HEK293 (cell line): ENCODE data around the gene NCOA7.

Source experiments
- CTCF ChIA-PET: fragments of 350-600 bp; formaldehyde crosslinking; extraction: SDS; loops from one replicate; lab custom pipeline; 2021; ENCODE audit warnings: antibody characterized with exemption; lab: Yijun Ruan, JAX
- POLR2A ChIA-PET: fragments of 300-600 bp; formaldehyde crosslinking; extraction: SDS; loops from one replicate; lab custom pipeline; 2020; ENCODE audit warnings: antibody characterized with exemption, inconsistent platforms; lab: Yijun Ruan, JAX
- H3K27ac ChIP-seq: fragments of 200-500 bp; sonication (Bioruptor generic); 2 replicates; pipeline ENCODE4 v1.5.1; 2014; ENCODE audit warnings: low read depth, low read length, control low read depth, inconsistent platforms; ENCODE audit errors: extremely low read depth
- H3K36me3 ChIP-seq, 2 experiments: fragments of 200-500 bp in 1 of 2; sonication (Bioruptor generic) in 1 of 2; 1 replicate in 1 of 2; 2 replicates in 1 of 2; pipeline ENCODE4 v1.5.1; 2014 to 2017; ENCODE audit warnings: inconsistent platforms in 2 of 2, low read length in 2 of 2; ENCODE audit not compliant: control insufficient read depth in 2 of 2, insufficient read depth in 1 of 2
- H3K4me1 ChIP-seq: fragments of 200-500 bp; sonication (Bioruptor generic); 2 replicates; pipeline ENCODE4 v1.5.1; 2014; ENCODE audit warnings: mild to moderate bottlenecking, low read length, inconsistent platforms; ENCODE audit not compliant: control insufficient read depth, insufficient read depth
- H3K4me3 ChIP-seq: 2 replicates; pipeline ENCODE4 v1.5.1; 2011; ENCODE audit warnings: low read depth, mild to moderate bottlenecking, control low read depth, low read length, moderate library complexity
- H3K9me3 ChIP-seq: fragments of 200-500 bp; sonication (Bioruptor generic); 2 replicates; pipeline ENCODE4 v1.5.1; 2014; ENCODE audit warnings: low read depth, low read length, inconsistent platforms; ENCODE audit not compliant: control insufficient read depth, insufficient read depth
- BCL6B ChIP-seq: fragments of 450-650 bp; formaldehyde crosslinking; IDR thresholded peaks from 2 replicates; pipeline ENCODE4 v1.5.1; 2017; ENCODE audit warnings: missing biosample characterization, missing genetic modification characterization
- GLI2 ChIP-seq: fragments of 450-650 bp; formaldehyde crosslinking; IDR thresholded peaks from 2 replicates; pipeline ENCODE4; 2017; ENCODE audit warnings: missing biosample characterization, missing genetic modification characterization, low read depth, borderline replicate concordance
- MZF1 ChIP-seq: fragments of 450-650 bp; formaldehyde crosslinking; IDR thresholded peaks from 2 replicates; pipeline ENCODE4 v1.5.1; 2017; ENCODE audit warnings: missing biosample characterization, missing genetic modification characterization, borderline replicate concordance
- WT1 ChIP-seq: fragments of 450-650 bp; formaldehyde crosslinking; IDR thresholded peaks from 2 replicates; pipeline ENCODE4 v1.5.1; 2016; ENCODE audit warnings: missing biosample characterization, missing genetic modification characterization
- ZBTB11 ChIP-seq: fragments of 450-650 bp; formaldehyde crosslinking; conservative IDR thresholded peaks from 2 replicates; pipeline ENCODE4 v1.5.1; 2016; ENCODE audit warnings: low read depth, missing biosample characterization, missing genetic modification characterization
- ZNF157 ChIP-seq: fragments of 450-650 bp; formaldehyde crosslinking; IDR thresholded peaks from 2 replicates; pipeline ENCODE4 v1.5.1; 2016; ENCODE audit warnings: missing biosample characterization, missing genetic modification characterization
- ZNF16 ChIP-seq: fragments of 450-650 bp; formaldehyde crosslinking; IDR thresholded peaks from 2 replicates; pipeline ENCODE4 v1.5.1; 2016; ENCODE audit warnings: low read depth, missing biosample characterization, missing genetic modification characterization
- ZNF175 ChIP-seq: fragments of 450-650 bp; formaldehyde crosslinking; IDR thresholded peaks from 2 replicates; pipeline ENCODE4 v1.5.1; 2016; ENCODE audit warnings: missing biosample characterization, missing genetic modification characterization
- ZNF366 ChIP-seq: fragments of 450-650 bp; formaldehyde crosslinking; conservative IDR thresholded peaks from 2 replicates; pipeline ENCODE4 v1.5.1; 2016; ENCODE audit warnings: missing biosample characterization, missing genetic modification characterization
- ZNF488 ChIP-seq: fragments of 450-650 bp; formaldehyde crosslinking; IDR thresholded peaks from 2 replicates; pipeline ENCODE4 v1.5.1; 2016; ENCODE audit warnings: missing biosample characterization, missing genetic modification characterization
- ZNF514 ChIP-seq: fragments of 450-650 bp; formaldehyde crosslinking; IDR thresholded peaks from 2 replicates; pipeline ENCODE4 v1.5.1; 2016; ENCODE audit warnings: missing biosample characterization, missing genetic modification characterization
- ZNF521 ChIP-seq: fragments of 450-650 bp; formaldehyde crosslinking; IDR thresholded peaks from 2 replicates; pipeline ENCODE4 v1.5.1; 2017; ENCODE audit warnings: missing biosample characterization, mild to moderate bottlenecking, missing genetic modification characterization
- ZNF660 ChIP-seq: fragments of 450-650 bp; IDR thresholded peaks from 2 replicates; pipeline ENCODE4 v1.5.1; 2018; ENCODE audit warnings: missing biosample characterization, mild to moderate bottlenecking, missing genetic modification characterization
- ZNF670 ChIP-seq: fragments of 450-650 bp; formaldehyde crosslinking; IDR thresholded peaks from 2 replicates; pipeline ENCODE4 v1.5.1; 2016; ENCODE audit warnings: missing biosample characterization, missing genetic modification characterization, low read depth
- ZNF701 ChIP-seq: fragments of 450-650 bp; formaldehyde crosslinking; IDR thresholded peaks from 2 replicates; pipeline ENCODE4 v1.5.1; 2016; ENCODE audit warnings: missing biosample characterization, missing genetic modification characterization
- ZSCAN16 ChIP-seq: fragments of 450-650 bp; formaldehyde crosslinking; IDR thresholded peaks from 2 replicates; pipeline ENCODE4 v1.5.1; 2016; ENCODE audit warnings: missing biosample characterization, missing genetic modification characterization
- TF ChIP-seq, protein P1 (sequence below): fragments of 450-650 bp; formaldehyde crosslinking; IDR thresholded peaks from 2 replicates; pipeline ENCODE4 v1.5.1; 2016; ENCODE audit warnings: missing biosample characterization, missing genetic modification characterization
- TF ChIP-seq, protein P2 (sequence below): fragments of 450-650 bp; formaldehyde crosslinking; IDR thresholded peaks from 2 replicates; pipeline ENCODE4 v1.5.1; 2016; ENCODE audit warnings: missing biosample characterization, missing genetic modification characterization
- TF ChIP-seq, protein P3 (sequence below): fragments of 450-650 bp; IDR thresholded peaks from 2 replicates; pipeline ENCODE4 v1.5.1; 2018; ENCODE audit warnings: missing biosample characterization, missing genetic modification characterization

NCOA7 gene

DNA sequence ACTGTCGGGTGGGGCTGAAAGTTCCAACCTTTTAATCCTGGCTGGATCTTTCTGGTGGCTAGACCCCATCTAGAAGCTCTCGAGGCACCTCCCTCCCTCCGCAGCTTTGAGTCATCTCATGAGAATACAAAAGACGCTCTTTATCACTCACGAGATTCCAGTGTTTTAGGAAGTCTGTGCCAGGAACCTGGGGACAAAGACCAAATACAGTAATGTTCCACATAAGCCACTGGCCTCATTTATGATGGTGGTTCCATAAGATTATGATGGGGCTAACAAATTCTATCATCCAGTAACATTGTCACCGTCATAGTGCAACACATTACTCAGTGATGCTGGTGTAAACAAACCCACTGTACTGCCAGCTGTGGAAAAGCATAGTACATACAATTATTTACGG lies 48.7 kb downstream of the NCOA7 start:
- ChIA-PET POLR2A (interaction anchor here (2.0 kb wide), 1 partner anchor 49 kb away, joined by 9 read pairs; the partner anchor contains the start of gene NCOA7), CTCF (interaction anchor here (0.6 to 2.3 kb wide), 7 partner anchors 8 to 106 kb away, joined by 3 to 11 read pairs (median 4); partner anchors contain the start of gene NCOA7)
- Histone ChIP-seq H3K9me3 (no peaks in the 10 kb centered on the region), H3K4me3 (no peak overlapping the region), H3K36me3 (no peaks in the 10 kb centered on the region), H3K27ac (no peak overlapping the region), H3K4me1 (peaks cover 3% of the 10 kb centered on the region)
- TF ChIP-seq ZNF175 (tag by site-specific recombination) (no peak), ZBTB11 (tag by site-specific recombination) (no peak), ZNF488 (tag by site-specific recombination) (no peak), GLI2 (tag by site-specific recombination) (no peak), BCL6B (tag by site-specific recombination) (no peak), MZF1 (no peak), ZNF521 (tag by site-specific recombination) (no peak), ZNF701 (tag by site-specific recombination) (no peak), WT1 (tag by site-specific recombination) (0 out of 2 replicates have a peak, but pooled peaks have one; percentile 13), ZNF157 (tag by site-specific recombination) (no peak), ZNF366 (tag by site-specific recombination) (peak; percentile 65), ZSCAN16 (tag by site-specific recombination) (no peak), ZNF16 (tag by site-specific recombination) (no peak), ZNF514 (tag by site-specific recombination) (no peak), ZNF670 (tag by site-specific recombination) (no peak), ZNF660 (tag by site-specific recombination) (peak; percentile 47; the same call in 1 of the 2 replicates)
- TF ChIP-seq, protein P1, sequence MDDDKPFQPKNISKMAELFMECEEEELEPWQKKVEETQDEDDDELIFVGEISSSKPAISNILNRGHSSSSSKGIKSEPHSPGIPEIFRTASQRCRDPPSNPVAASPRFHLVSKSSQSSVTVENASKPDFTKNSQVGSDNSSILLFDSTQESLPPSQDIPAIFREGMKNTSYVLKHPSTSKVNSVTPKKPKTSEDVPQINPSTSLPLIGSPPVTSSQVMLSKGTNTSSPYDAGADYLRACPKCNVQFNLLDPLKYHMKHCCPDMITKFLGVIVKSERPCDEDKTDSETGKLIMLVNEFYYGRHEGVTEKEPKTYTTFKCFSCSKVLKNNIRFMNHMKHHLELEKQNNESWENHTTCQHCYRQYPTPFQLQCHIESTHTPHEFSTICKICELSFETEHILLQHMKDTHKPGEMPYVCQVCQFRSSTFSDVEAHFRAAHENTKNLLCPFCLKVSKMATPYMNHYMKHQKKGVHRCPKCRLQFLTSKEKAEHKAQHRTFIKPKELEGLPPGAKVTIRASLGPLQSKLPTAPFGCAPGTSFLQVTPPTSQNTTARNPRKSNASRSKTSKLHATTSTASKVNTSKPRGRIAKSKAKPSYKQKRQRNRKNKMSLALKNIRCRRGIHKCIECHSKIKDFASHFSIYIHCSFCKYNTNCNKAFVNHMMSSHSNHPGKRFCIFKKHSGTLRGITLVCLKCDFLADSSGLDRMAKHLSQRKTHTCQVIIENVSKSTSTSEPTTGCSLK (tag by site-specific recombination), result no peak
- TF ChIP-seq, protein P2, sequence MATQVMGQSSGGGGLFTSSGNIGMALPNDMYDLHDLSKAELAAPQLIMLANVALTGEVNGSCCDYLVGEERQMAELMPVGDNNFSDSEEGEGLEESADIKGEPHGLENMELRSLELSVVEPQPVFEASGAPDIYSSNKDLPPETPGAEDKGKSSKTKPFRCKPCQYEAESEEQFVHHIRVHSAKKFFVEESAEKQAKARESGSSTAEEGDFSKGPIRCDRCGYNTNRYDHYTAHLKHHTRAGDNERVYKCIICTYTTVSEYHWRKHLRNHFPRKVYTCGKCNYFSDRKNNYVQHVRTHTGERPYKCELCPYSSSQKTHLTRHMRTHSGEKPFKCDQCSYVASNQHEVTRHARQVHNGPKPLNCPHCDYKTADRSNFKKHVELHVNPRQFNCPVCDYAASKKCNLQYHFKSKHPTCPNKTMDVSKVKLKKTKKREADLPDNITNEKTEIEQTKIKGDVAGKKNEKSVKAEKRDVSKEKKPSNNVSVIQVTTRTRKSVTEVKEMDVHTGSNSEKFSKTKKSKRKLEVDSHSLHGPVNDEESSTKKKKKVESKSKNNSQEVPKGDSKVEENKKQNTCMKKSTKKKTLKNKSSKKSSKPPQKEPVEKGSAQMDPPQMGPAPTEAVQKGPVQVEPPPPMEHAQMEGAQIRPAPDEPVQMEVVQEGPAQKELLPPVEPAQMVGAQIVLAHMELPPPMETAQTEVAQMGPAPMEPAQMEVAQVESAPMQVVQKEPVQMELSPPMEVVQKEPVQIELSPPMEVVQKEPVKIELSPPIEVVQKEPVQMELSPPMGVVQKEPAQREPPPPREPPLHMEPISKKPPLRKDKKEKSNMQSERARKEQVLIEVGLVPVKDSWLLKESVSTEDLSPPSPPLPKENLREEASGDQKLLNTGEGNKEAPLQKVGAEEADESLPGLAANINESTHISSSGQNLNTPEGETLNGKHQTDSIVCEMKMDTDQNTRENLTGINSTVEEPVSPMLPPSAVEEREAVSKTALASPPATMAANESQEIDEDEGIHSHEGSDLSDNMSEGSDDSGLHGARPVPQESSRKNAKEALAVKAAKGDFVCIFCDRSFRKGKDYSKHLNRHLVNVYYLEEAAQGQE, result no peak
- TF ChIP-seq, protein P3, sequence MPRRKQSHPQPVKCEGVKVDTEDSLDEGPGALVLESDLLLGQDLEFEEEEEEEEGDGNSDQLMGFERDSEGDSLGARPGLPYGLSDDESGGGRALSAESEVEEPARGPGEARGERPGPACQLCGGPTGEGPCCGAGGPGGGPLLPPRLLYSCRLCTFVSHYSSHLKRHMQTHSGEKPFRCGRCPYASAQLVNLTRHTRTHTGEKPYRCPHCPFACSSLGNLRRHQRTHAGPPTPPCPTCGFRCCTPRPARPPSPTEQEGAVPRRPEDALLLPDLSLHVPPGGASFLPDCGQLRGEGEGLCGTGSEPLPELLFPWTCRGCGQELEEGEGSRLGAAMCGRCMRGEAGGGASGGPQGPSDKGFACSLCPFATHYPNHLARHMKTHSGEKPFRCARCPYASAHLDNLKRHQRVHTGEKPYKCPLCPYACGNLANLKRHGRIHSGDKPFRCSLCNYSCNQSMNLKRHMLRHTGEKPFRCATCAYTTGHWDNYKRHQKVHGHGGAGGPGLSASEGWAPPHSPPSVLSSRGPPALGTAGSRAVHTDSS (tag by site-specific recombination), result no peak
